MCF 10A (cell line): ENCODE measurements around the gene DIP2C. TPM values are rescaled to one million over a fixed set of nuclear protein-coding genes. Genes with fewer than 3 reads are reported as not detected.

Experiments used
- BruUV-seq: library from RNA; stranded (reverse); fragments of 400-500 nt; replicated peaks from 2 replicates; lab custom pipeline; 2021; lab: Mats Ljungman, UMichigan
- CTCF ChIA-PET: fragments of 300-600 bp; sonication (Branson Sonifier 250); formaldehyde crosslinking; extraction: SDS; loops from one replicate; lab custom pipeline; 2021; ENCODE audit warnings: antibody characterized with exemption, inconsistent platforms; lab: Yijun Ruan, JAX
- POLR2A ChIA-PET: fragments of 300-600, 350-650 bp; sonication (Branson Sonifier 250); formaldehyde crosslinking; extraction: SDS; loops from one replicate; lab custom pipeline; 2020; ENCODE audit warnings: antibody characterized with exemption, inconsistent platforms; lab: Yijun Ruan, JAX
- DNase-seq: peaks from one replicate; pipeline ENCODE4 v3.0.0-alpha.2; 2018; ENCODE audit not compliant: unreplicated experiment
- H3K27ac Mint-ChIP-seq: one replicate; pipeline ENCODE4 v1.8.0; 2022; ENCODE audit warnings: mild to moderate bottlenecking, low read depth, mixed read lengths; ENCODE audit not compliant: unreplicated experiment
- H3K27me3 Mint-ChIP-seq: one replicate; pipeline ENCODE4 v1.8.0; 2022; ENCODE audit warnings: mixed read lengths; ENCODE audit not compliant: insufficient read depth, unreplicated experiment
- H3K36me3 Mint-ChIP-seq: one replicate; pipeline ENCODE4 v1.8.0; 2022; ENCODE audit warnings: mild to moderate bottlenecking, moderate library complexity, mixed read lengths; ENCODE audit not compliant: insufficient read depth, unreplicated experiment
- H3K4me1 Mint-ChIP-seq: one replicate; pipeline ENCODE4 v1.8.0; 2022; ENCODE audit warnings: mixed read lengths; ENCODE audit not compliant: insufficient read depth, unreplicated experiment
- H3K4me3 Mint-ChIP-seq: one replicate; pipeline ENCODE4 v1.8.0; 2022; ENCODE audit warnings: mild to moderate bottlenecking, moderate library complexity, mixed read lengths; ENCODE audit not compliant: unreplicated experiment
- H3K9me3 Mint-ChIP-seq: one replicate; pipeline ENCODE4 v1.8.0; 2022; ENCODE audit warnings: mixed read lengths; ENCODE audit not compliant: unreplicated experiment
- intact Hi-C: fragments of 100-400 bp; cut with micrococcal nuclease; formaldehyde crosslinking; loops from 2 replicates; pipeline ENCODE4 v1.14.1; 2022
- total RNA-seq: library from RNA; stranded (reverse); gene quantifications from 2 replicates; pipeline ENCODE4 v1.2.3, GENCODE V29; 2022
- TF ChIP-seq, protein P1 (sequence below): fragments of 200-600 bp; IDR thresholded peaks from one replicate; pipeline ENCODE4 v1.8.0; 2022; ENCODE audit warnings: antibody characterized with exemption, mild to moderate bottlenecking; ENCODE audit not compliant: unreplicated experiment

The DIP2C gene
- total RNA-seq, 1 experiment from 2014 or later, result 0.37 TPM

- no peak overlapping the region for H3K27ac Mint-ChIP-seq
- H3K36me3 Mint-ChIP-seq, result peaks cover 2% of the 10 kb centered on the region
- no peaks in the 10 kb centered on the region for H3K9me3 Mint-ChIP-seq
- ChIA-PET CTCF (no interaction called here), POLR2A (interaction anchor here (1.0 kb wide), 1 partner anchor 19 kb away, joined by 3 read pairs; no protein-coding TSS in a partner anchor)
- BruUV-seq, result no TSS peak
- H3K4me3 Mint-ChIP-seq, result no peak overlapping the region
- intact Hi-C loops, result no loop called here
- no peak for DNase-seq
- no peaks in the 10 kb centered on the region for H3K4me1 Mint-ChIP-seq
- peaks cover 59% of the 10 kb centered on the region for H3K27me3 Mint-ChIP-seq
- TF ChIP-seq, protein P1, sequence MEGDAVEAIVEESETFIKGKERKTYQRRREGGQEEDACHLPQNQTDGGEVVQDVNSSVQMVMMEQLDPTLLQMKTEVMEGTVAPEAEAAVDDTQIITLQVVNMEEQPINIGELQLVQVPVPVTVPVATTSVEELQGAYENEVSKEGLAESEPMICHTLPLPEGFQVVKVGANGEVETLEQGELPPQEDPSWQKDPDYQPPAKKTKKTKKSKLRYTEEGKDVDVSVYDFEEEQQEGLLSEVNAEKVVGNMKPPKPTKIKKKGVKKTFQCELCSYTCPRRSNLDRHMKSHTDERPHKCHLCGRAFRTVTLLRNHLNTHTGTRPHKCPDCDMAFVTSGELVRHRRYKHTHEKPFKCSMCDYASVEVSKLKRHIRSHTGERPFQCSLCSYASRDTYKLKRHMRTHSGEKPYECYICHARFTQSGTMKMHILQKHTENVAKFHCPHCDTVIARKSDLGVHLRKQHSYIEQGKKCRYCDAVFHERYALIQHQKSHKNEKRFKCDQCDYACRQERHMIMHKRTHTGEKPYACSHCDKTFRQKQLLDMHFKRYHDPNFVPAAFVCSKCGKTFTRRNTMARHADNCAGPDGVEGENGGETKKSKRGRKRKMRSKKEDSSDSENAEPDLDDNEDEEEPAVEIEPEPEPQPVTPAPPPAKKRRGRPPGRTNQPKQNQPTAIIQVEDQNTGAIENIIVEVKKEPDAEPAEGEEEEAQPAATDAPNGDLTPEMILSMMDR, result no peak
Measured at GRCh38 chr10:538895-539294, 150.6 kb downstream of the DIP2C start.

DNA sequence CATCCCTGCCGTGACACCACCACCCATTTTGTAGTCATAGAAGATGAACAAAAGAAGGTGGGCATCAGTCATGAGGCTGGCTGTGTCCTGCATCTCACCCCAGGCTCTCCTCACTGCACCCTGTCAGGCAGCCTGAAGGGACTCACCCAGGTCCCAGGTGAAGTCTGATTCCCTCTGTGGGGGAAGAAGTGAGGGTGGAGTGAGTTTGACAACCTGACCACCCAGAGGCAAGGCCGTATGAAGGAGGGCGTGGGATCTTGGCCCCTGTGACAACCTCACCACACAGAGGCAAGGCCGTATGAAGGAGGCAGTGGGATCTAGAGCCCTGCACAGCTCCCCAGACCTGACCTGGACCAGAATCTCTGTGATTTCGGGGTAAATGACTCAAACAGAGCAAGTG, 152.5 kb downstream of the DIP2C start:
- no peak overlapping the region for H3K27ac Mint-ChIP-seq
- H3K9me3 Mint-ChIP-seq, result no peaks in the 10 kb centered on the region
- no peaks in the 10 kb centered on the region for H3K4me1 Mint-ChIP-seq
- ChIA-PET CTCF (interaction anchor here (0.7 kb wide), 1 partner anchor 34 kb away, joined by 4 read pairs; no protein-coding TSS in a partner anchor), POLR2A (interaction anchor here (1.5 kb wide), 1 partner anchor 12 kb away, joined by 5 read pairs; no protein-coding TSS in a partner anchor)
- H3K27me3 Mint-ChIP-seq, result peaks cover 73% of the 10 kb centered on the region
- DNase-seq, result no peak
- BruUV-seq, result no TSS peak
- no peak overlapping the region for H3K4me3 Mint-ChIP-seq
- intact Hi-C loops, result no loop called here
- TF ChIP-seq, protein P1, result no peak
- no peaks in the 10 kb centered on the region for H3K36me3 Mint-ChIP-seq

DNA sequence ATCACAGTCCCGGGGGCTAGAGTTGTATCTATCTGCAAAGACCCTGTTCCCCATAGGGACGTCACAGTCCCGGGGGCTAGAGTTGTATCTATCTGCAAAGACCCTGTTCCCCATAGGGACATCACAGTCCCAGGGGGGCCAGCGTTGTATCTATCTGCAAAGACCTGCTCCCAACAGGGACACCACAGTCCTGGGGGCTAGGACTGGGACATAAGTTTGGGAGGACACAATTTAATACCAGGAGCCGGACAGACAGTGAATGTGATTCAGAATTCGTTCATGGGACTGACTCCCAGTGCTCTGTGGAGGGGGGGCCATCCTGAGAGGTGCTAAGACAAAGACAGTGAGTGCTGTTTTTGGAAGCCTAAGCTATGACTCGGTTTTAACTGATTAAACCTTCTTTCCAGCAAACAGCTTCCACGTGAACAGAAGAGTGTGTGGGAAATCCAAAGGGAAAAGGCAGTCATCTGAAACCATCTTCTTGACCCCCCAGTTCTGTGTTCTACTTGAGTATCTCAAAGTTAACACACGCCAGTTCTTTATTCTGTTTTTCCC, 153.0 kb downstream of the DIP2C start:
- Mint-ChIP-seq H3K4me3 (no peak overlapping the region), H3K27ac (no peak overlapping the region), H3K4me1 (no peaks in the 10 kb centered on the region), H3K9me3 (no peaks in the 10 kb centered on the region), H3K27me3 (peaks cover 73% of the 10 kb centered on the region), H3K36me3 (no peaks in the 10 kb centered on the region)
- ChIA-PET CTCF (no interaction called here), POLR2A (interaction anchor here (1.5 kb wide), 1 partner anchor 12 kb away, joined by 5 read pairs; no protein-coding TSS in a partner anchor)
- no peak for DNase-seq
- no TSS peak for BruUV-seq
- intact Hi-C loops, result no loop called here
- TF ChIP-seq, protein P1, result no peak

GRCh38 chr10:535952-536351, 153.5 kb downstream of the DIP2C start:
- POLR2A ChIA-PET, result interaction anchor here (1.5 kb wide), 1 partner anchor 11 kb away, joined by 5 read pairs; no protein-coding TSS in a partner anchor
- Mint-ChIP-seq H3K4me1 (no peaks in the 10 kb centered on the region), H3K27me3 (peaks cover 73% of the 10 kb centered on the region), H3K27ac (no peak overlapping the region), H3K4me3 (no peak overlapping the region), H3K9me3 (no peaks in the 10 kb centered on the region), H3K36me3 (no peaks in the 10 kb centered on the region)
- intact Hi-C loops, result no loop called here
- no peak for DNase-seq
- no TSS peak for BruUV-seq
- TF ChIP-seq, protein P1, result no peak
- CTCF ChIA-PET, result no interaction called here
